HepG2 (cell line): ENCODE results near the gene MUL1. TPM values are rescaled to one million over a fixed set of nuclear protein-coding genes. Genes with fewer than 3 reads are reported as not detected.

Source experiments
- ARID5B ChIP-seq: IDR thresholded peaks from 2 replicates; pipeline ENCODE4 v1.4.0; 2020; ENCODE audit warnings: mild to moderate bottlenecking, missing genetic modification reagents
- CC2D1A ChIP-seq: sonication (generic); formaldehyde crosslinking; IDR thresholded peaks from 2 replicates; pipeline ENCODE4 v1.8.1; 2023; ENCODE audit warnings: mild to moderate bottlenecking, missing genetic modification reagents
- KLF9 ChIP-seq: IDR thresholded peaks from 2 replicates; pipeline ENCODE4 v1.6.1; 2016; ENCODE audit warnings: low read depth
- MTA3 ChIP-seq: sonication (generic); formaldehyde crosslinking; IDR thresholded peaks from 2 replicates; pipeline ENCODE4 v1.4.0; 2020; ENCODE audit warnings: missing genetic modification reagents
- SRSF9 ChIP-seq: fragments of 200-400 bp; formaldehyde crosslinking; IDR thresholded peaks from 2 replicates; pipeline ENCODE4 v1.6.1; 2018; ENCODE audit warnings: borderline replicate concordance, mild to moderate bottlenecking, low read depth, low read length; ENCODE audit not compliant: insufficient read depth, poor library complexity, severe bottlenecking
- TCF12 ChIP-seq, 2 experiments: fragments of 450-650 bp in 1 of 2; sonication (generic) in 1 of 2; formaldehyde crosslinking in 1 of 2; IDR thresholded peaks; 2 replicates each; pipeline versions ENCODE4 v1.6.1 to v1.8.0; 2017 to 2022; ENCODE audit warnings: antibody characterized with exemption in 1 of 2, mild to moderate bottlenecking in 1 of 2, missing genetic modification reagents in 1 of 2, moderate library complexity in 1 of 2
- ZC3H13 ChIP-seq: sonication (generic); formaldehyde crosslinking; IDR thresholded peaks from 2 replicates; pipeline ENCODE4 v1.8.1; 2023; ENCODE audit warnings: mild to moderate bottlenecking, missing genetic modification reagents, moderate library complexity
- ZHX2 ChIP-seq, 2 experiments: sonication (generic) in 1 of 2; formaldehyde crosslinking in 1 of 2; IDR thresholded peaks; 2 replicates each; pipeline versions ENCODE4 v1.6.1 to v1.9.0; 2014 to 2022; ENCODE audit warnings: antibody characterized with exemption in 1 of 2, borderline replicate concordance in 1 of 2, inconsistent platforms in 1 of 2, low read depth in 1 of 2, missing genetic modification reagents in 1 of 2
- ZNF280B ChIP-seq: sonication (generic); formaldehyde crosslinking; IDR thresholded peaks from 2 replicates; pipeline ENCODE4 v1.5.0; 2020; ENCODE audit warnings: missing genetic modification reagents, mild to moderate bottlenecking, borderline replicate concordance
- ZNF556 ChIP-seq: sonication (generic); formaldehyde crosslinking; IDR thresholded peaks from 2 replicates; pipeline ENCODE4 v1.4.0; 2020; ENCODE audit warnings: mild to moderate bottlenecking, missing genetic modification reagents, borderline replicate concordance
- ZNF570 ChIP-seq: sonication (generic); formaldehyde crosslinking; IDR thresholded peaks from 2 replicates; pipeline ENCODE4 v1.4.0; 2020; ENCODE audit warnings: mild to moderate bottlenecking, missing genetic modification reagents, borderline replicate concordance
- ZNF577 ChIP-seq: sonication (generic); formaldehyde crosslinking; IDR thresholded peaks from 2 replicates; pipeline ENCODE4 v1.4.0; 2020; ENCODE audit warnings: mild to moderate bottlenecking, low read depth, missing genetic modification reagents, borderline replicate concordance
- ZNF678 ChIP-seq: sonication (generic); formaldehyde crosslinking; IDR thresholded peaks from 2 replicates; pipeline ENCODE4 v1.4.0; 2020; ENCODE audit warnings: mild to moderate bottlenecking, missing genetic modification reagents
- ZNF75D ChIP-seq: sonication (generic); formaldehyde crosslinking; IDR thresholded peaks from 2 replicates; pipeline ENCODE4 v1.8.1; 2023; ENCODE audit warnings: missing genetic modification reagents, mild to moderate bottlenecking, borderline replicate concordance
- polyA plus RNA-seq, 8 experiments: library from polyadenylated mRNA; depleted of rRNA in 3 of 8; stranded (reverse) in 7 of 8; unstranded in 1 of 8; fragments of >200 nt; fragmentation: Illumina TruSeq in 4 of 8; extraction: Trizol in 4 of 8; gene quantifications; 2 replicates each; pipeline versions ENCODE4 v1.2.1 to v1.2.3, GENCODE V29; 2011 to 2016; ENCODE audit warnings: low read depth in 4 of 8, missing spikeins in 1 of 8, mixed read lengths in 1 of 8; ENCODE audit not compliant: insufficient read depth in 1 of 8
- total RNA-seq, 5 experiments: library from RNA; depleted of rRNA; stranded (reverse); fragments of >200 nt; fragmentation: Illumina TruSeq; extraction: Trizol; gene quantifications; 2 replicates each; pipeline ENCODE4 v1.2.3, GENCODE V29; 2016; ENCODE audit warnings: low read depth in 1 of 5
- TF ChIP-seq, protein P1 (sequence below): sonication (generic); formaldehyde crosslinking; IDR thresholded peaks from 2 replicates; pipeline ENCODE4 v1.4.0; 2020; ENCODE audit warnings: missing genetic modification reagents

The MUL1 gene
- total and polyA plus RNA-seq, 2 of the 13 experiments (the other 11 are each of a cell fraction or from before 2014, with no cell fraction given): 21.5 to 26.5 TPM

DNA sequence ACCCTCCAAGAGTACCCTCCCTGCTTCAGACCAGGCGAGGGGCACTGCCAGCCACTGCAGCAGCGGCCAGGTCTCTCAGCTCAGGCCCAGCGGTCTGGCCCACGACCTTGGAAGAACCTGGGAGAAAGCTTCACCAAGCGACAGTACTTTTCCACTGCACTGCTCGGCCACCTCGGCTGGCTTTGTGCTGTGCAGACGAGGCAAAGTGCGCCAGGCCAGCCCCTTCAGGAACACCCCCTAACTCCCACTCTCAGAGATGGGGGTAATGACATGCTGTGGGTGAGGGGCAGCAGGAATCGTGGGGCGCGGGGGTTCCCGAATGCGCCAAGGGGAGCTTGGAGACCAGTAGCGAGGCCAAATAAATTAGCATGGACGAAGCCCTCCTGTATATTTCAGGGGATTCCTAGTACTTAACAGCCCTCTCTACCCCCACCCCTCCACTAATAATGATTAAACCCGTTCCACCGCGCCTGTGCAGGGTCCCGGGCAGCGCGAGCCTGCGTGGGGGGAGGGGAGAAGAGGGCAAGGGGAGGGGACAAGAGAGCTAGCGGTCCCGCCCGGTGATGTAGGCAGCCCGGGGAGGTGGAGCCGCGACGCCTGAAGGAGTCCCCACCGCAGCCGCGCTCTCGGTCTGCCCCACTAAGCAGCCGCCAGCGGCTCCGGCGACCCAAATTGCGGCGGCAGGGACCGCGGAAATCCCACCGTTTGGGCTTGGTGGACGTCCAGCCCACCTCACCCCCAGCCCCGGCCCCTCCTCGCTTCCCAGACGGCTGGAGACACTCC lies 44.2 kb upstream of the MUL1 start, which contains the start of gene FAM43B (continued):
- peak; percentile 41; the same call in 1 of the 2 replicates for TF ChIP-seq ARID5B (CRISPR knock-in tag)
- TF ChIP-seq CC2D1A: no peak
- no peak for TF ChIP-seq SRSF9
- no peak for TF ChIP-seq TCF12 (IDR thresholded peaks at IDR 0.05)
- no peak; the same call in 1 of the 2 replicates for TF ChIP-seq TCF12 (CRISPR knock-in tag; IDR thresholded peaks at IDR 0.05)
- no peak for TF ChIP-seq ZHX2 (IDR thresholded peaks at IDR 0.05; ENCODE audit: low read depth)
- 0 out of 2 replicates have a peak, but pooled peaks have one; percentile 72 for TF ChIP-seq ZHX2 (CRISPR knock-in tag; IDR thresholded peaks at IDR 0.05; ENCODE audit: borderline replicate concordance)
- TF ChIP-seq ZNF570 (CRISPR knock-in tag): no peak
- TF ChIP-seq ZNF280B (CRISPR knock-in tag): peak; percentile 63
- no peak; the same call in 1 of the 2 replicates for TF ChIP-seq KLF9 (CRISPR knock-in tag)
- TF ChIP-seq ZNF678 (CRISPR knock-in tag): no peak
- TF ChIP-seq ZNF577 (CRISPR knock-in tag): no peak
- TF ChIP-seq, protein P1, sequence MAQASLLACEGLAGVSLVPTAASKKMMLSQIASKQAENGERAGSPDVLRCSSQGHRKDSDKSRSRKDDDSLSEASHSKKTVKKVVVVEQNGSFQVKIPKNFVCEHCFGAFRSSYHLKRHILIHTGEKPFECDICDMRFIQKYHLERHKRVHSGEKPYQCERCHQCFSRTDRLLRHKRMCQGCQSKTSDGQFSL (CRISPR knock-in tag): peak; percentile 75; the same call in 1 of the 2 replicates
- TF ChIP-seq ZNF556 (CRISPR knock-in tag): no peak
- no peak for TF ChIP-seq MTA3
- TF ChIP-seq ZNF75D: no peak
- no peak for TF ChIP-seq ZC3H13 (CRISPR knock-in tag)
